GM18868 (cell line): ENCODE data around the gene TNFSF8.

Experiments used
- ATAC-seq: cut with Tn5 transposase; IDR thresholded peaks from one replicate; pipeline ENCODE4 v1.9.1; 2021; ENCODE audit warnings: mild to moderate bottlenecking, moderate library complexity; ENCODE audit not compliant: unreplicated experiment

Gene TNFSF8

GRCh38 chr9:114880291-114880745 is 50.1 kb downstream of the TNFSF8 start:
- ATAC-seq = no peak

GRCh38 chr9:114878879-114879564 is 51.4 kb downstream of the TNFSF8 start:
- no peak for ATAC-seq

GRCh38 chr9:114869845-114870244 is 60.5 kb downstream of the TNFSF8 start:
- no peak for ATAC-seq

DNA sequence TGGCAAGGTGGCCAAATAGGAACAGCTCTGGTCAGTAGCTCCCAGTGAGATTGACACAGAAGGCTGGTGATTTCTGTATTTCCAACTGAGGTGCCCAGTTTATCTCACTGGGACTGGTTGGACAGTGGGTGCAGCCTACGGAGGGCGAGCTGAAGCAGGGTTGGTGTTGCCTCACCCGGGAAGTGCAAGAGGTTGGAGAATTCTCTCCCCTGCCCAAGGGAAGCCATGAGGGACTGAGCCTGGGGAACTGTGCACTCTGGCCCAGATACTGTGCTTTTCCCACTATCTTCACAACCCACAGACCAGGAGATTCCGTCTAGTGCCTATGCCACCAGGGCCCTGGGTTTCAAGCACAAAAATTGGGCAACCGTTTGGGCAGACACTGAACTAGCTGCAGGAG is 61.0 kb downstream of the TNFSF8 start:
- no peak for ATAC-seq

- ATAC-seq = no peak
Observed at GRCh38 chr9:114867327-114867726, 63.1 kb downstream of the TNFSF8 start.

- no peak for ATAC-seq
Observed at GRCh38 chr9:114864471-114864870, 65.9 kb downstream of the TNFSF8 start.

DNA sequence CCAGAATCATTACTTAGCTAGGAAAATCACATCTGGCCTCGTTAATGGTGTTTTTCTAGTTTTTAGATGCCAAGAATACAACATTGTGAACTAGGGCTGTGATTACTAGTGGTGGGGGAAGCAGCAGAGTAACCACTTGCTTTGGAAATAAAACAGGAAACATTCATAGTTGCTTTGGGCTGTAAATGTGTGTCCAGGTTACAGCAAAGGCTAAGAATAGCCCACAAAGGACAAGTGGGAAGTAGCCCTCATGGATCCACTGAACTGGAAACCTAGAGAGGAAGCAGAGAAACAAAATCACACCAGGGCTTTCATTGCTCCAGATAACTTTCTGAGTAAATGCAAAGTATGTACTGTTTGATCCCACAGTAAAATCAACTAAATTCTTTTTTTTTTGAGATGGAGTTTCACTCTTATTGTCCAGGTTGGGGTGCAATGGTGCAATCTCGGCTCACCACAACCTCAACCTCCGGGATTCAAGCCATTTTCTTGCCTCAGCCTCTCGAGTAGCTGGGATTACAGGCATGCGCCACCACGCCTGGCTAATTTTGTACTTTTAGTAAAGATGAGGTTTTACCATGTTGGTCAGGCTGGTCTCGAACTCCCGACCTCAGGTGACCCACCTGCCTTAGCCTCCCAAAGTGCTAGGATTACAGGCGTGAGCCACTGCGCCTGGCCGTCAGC is 68.3 kb downstream of the TNFSF8 start:
- no peak for ATAC-seq

DNA sequence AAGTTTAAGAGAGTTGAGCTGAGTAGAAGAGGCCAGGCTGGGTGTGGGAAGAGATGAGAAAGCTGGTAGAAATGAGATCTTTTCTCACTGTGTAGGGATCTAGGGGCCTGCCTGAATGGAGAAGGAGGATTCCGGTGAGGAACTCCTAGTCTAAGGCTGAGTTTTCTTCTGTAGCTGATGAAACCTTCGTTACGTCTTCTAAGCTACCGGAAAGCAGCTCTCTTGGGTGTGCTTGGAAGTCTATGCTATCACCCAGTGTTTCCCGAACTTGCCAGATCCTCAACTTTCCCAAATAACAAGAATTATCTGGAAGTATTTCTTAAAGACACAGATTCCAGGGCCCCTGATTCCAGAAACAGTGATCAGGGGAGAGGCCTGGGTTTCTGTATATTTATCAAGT is 69.1 kb downstream of the TNFSF8 start:
- no peak for ATAC-seq

GRCh38 chr9:114860187-114860586 is 70.2 kb downstream of the TNFSF8 start:
- ATAC-seq = peak; percentile 87

GRCh38 chr9:114856942-114857315 is 73.5 kb downstream of the TNFSF8 start:
- no peak for ATAC-seq

GRCh38 chr9:114856215-114856941 is 74.0 kb downstream of the TNFSF8 start:
- ATAC-seq = no peak

DNA sequence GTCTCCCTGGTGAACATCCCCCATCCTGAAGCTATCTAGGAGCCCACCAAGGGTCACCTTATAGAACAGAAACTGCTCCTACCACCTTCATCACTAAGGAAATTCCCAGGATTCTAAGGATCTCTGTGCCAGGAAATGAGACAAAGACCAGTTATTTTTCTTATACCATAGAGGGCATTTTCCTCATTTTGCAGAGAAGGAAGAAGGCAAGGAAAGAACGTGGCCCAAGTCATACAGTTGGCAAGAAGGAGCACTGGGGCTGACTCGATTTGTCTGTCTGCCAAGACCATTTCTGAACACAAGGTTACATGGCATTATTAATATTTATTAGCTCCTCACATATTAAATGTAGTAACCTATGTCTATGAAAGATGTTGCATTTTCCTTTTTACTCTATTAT is 74.9 kb downstream of the TNFSF8 start:
- ATAC-seq = no peak

GRCh38 chr9:114854736-114855355 is 75.5 kb downstream of the TNFSF8 start:
- no peak for ATAC-seq

GRCh38 chr9:114853071-114853855 is 77.1 kb downstream of the TNFSF8 start:
- no peak for ATAC-seq

DNA sequence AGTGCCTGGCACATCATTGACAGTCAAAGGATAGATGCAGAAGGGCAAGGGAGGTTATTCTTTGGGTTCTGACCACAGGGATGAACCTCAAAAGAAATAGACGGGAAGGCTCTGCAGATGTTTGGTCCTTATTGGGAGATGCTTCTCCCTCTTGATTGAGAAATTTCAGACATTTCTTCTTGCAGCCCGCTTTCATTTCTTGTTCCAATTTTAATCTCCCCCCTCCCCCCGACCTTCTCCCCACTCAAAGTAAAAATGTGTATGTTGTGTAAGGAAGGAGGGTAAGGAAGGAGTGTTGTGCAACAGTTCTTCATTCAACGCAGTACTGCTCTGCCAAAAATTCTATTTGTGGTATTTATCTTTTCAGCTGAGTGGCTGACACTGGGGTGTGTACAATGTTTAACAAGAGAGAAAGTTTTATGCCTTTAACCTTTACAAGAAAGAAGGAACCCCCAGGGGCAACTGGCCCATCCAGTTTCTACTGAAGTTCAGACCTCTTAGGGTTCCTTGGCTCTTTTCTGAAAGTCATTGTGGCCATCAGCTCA is 78.3 kb downstream of the TNFSF8 start:
- no peak for ATAC-seq

- no peak for ATAC-seq
Observed at GRCh38 chr9:114851306-114851705, 79.1 kb downstream of the TNFSF8 start.
